Erythroblast (primary cell): ENCODE measurements around the gene METTL6.
"Not testable (repeated sequence)": the region's sequence is repeated elsewhere in the genome, so short reads cannot be mapped to it uniquely, and the experiment has no call there.

Experiments used
- GATA1 ChIP-seq: IDR thresholded peaks from 2 replicates; pipeline ENCODE4 v1.6.1; 2011; ENCODE audit warnings: low read depth, mild to moderate bottlenecking, control low read depth, low read length, moderate library complexity
- POLR2A ChIP-seq: IDR thresholded peaks from 2 replicates; pipeline ENCODE4 v1.6.1; 2011; ENCODE audit warnings: mild to moderate bottlenecking, low read length

DNA sequence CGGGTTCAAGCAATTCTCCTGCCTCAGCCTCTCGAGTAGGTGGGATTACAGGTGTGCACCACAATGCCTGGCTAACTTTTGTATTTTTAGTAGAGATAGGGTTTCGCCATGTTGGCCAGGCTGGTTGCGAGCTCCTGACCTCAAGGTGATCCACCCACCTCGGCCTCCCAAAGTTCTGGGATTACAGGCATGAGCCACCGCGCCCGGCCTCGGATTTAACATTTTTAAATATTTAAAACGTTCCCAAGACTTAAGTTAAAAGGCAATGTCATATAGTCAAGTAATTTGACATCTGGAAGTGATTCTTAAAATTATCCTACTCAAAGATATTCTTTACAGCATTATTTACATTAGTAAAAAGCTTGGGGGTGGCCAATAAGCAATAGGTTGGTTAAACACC is 29.6 kb upstream of the METTL6 start:
- TF ChIP-seq POLR2A, GATA1: not testable (repeated sequence)
